H1 (cell line): ENCODE measurements around the gene CAMK2A. TPM values are rescaled to one million over a fixed set of nuclear protein-coding genes. Genes with fewer than 3 reads are reported as not detected.

Source experiments
- CTCF ChIP-seq, 3 experiments: IDR thresholded peaks; 1 replicate in 2 of 3; 2 replicates in 1 of 3; pipeline versions ENCODE4 v1.5.1 to v1.6.1; 2011; ENCODE audit warnings: low read length in 3 of 3, mild to moderate bottlenecking in 3 of 3, inconsistent platforms in 2 of 3, low read depth in 1 of 3, moderate library complexity in 1 of 3; ENCODE audit not compliant: insufficient read depth in 1 of 3; ENCODE audit errors: control extremely low read depth in 1 of 3
- GTF2F1 ChIP-seq: IDR thresholded peaks from 2 replicates; pipeline ENCODE4 v1.6.1; 2012; ENCODE audit warnings: low read depth, low read length, improper control_type of control experiment, borderline replicate concordance
- RXRA ChIP-seq: IDR thresholded peaks from 2 replicates; pipeline ENCODE4 v1.6.1; 2011; ENCODE audit warnings: low read depth, mild to moderate bottlenecking, low read length, moderate library complexity; ENCODE audit not compliant: insufficient read depth
- YY1 ChIP-seq: IDR thresholded peaks from 2 replicates; pipeline ENCODE4 v1.6.1; 2011; ENCODE audit warnings: low read depth, mild to moderate bottlenecking, low read length
- polyA plus RNA-seq, 7 experiments: library from polyadenylated mRNA; depleted of rRNA in 3 of 7; stranded (reverse) in 5 of 7; unstranded in 2 of 7; fragments of >200 nt in 5 of 7; fragments of 200-250 nt in 2 of 7; gene quantifications; 1 replicate in 5 of 7; 2 replicates in 1 of 7; 4 replicates in 1 of 7; pipeline versions ENCODE4 v1.2.1 to v1.2.3, GENCODE V29; 2011 to 2013; ENCODE audit warnings: missing spikeins in 2 of 7, mixed read lengths in 2 of 7
- total RNA-seq: library from RNA; stranded (reverse); fragmentation: NEBNext Ultra II Directional; extraction: Animal tissue kit (Norgen Biotek cat#: 25700); gene quantifications from 2 replicates; pipeline ENCODE4 v1.2.1, GENCODE V29; 2021

CAMK2A gene
- total and polyA plus RNA-seq, 2 of the 8 experiments (the other 6 are each of a cell fraction or from before 2014, with no cell fraction given): 0.20 to 0.28 TPM

GRCh38 chr5:150329038-150329437, 39.5 kb upstream of the CAMK2A start (continued):
- TF ChIP-seq RXRA (no peak), YY1 (no peak), CTCF (IDR thresholded peaks at IDR 0.05; ENCODE audit: control extremely low read depth in 1 of 3, insufficient read depth in 1 of 3, low read depth in 1 of 3, low read length in 3 of 3) (no peak), GTF2F1 (no peak)
- TF ChIP-seq, all 59 proteins: peak for 0
